Loucy (cell line): ENCODE data around the gene FAXC.

Source experiments
- H2AFZ ChIP-seq: fragments of 200-600 bp; sonication (generic); 2 replicates; pipeline ENCODE4 v1.6.0; 2016; ENCODE audit warnings: antibody characterized with exemption, mild to moderate bottlenecking, low read length, moderate library complexity
- H3F3A ChIP-seq: fragments of 200-600 bp; 2 replicates; pipeline ENCODE4 v1.6.0; 2016; ENCODE audit warnings: antibody characterized with exemption, low read depth, mild to moderate bottlenecking
- H3K27me3 ChIP-seq: fragments of 200-600 bp; sonication (generic); 2 replicates; pipeline ENCODE4 v1.6.1; 2014; ENCODE audit warnings: low read length, mild to moderate bottlenecking; ENCODE audit not compliant: insufficient read depth, poor library complexity, severe bottlenecking
- H3K36me3 ChIP-seq: fragments of 200-600 bp; sonication (generic); 2 replicates; pipeline ENCODE4 v1.6.1; 2016; ENCODE audit warnings: low read length; ENCODE audit not compliant: insufficient read depth
- H3K4me1 ChIP-seq: fragments of 200-600 bp; sonication (generic); 2 replicates; pipeline ENCODE4 v1.5.1; 2014; ENCODE audit warnings: low read length, mild to moderate bottlenecking; ENCODE audit not compliant: insufficient read depth, poor library complexity, severe bottlenecking
- H3K4me2 ChIP-seq: fragments of 200-600 bp; sonication (generic); 2 replicates; pipeline ENCODE4 v1.6.0; 2014; ENCODE audit warnings: antibody characterized with exemption, low read length, low read depth, mild to moderate bottlenecking; ENCODE audit not compliant: poor library complexity, severe bottlenecking
- H3K4me3 ChIP-seq: fragments of 200-600 bp; sonication (generic); 2 replicates; pipeline ENCODE4 v1.5.1; 2014; ENCODE audit warnings: low read length, mild to moderate bottlenecking, mixed read lengths; ENCODE audit not compliant: poor library complexity, severe bottlenecking
- H3K79me2 ChIP-seq: fragments of 200-600 bp; sonication (generic); 2 replicates; pipeline ENCODE4 v1.6.1; 2014; ENCODE audit warnings: low read length; ENCODE audit not compliant: insufficient read depth
- H3K9ac ChIP-seq: fragments of 200-600 bp; sonication (generic); 2 replicates; pipeline ENCODE4 v1.6.0; 2014; ENCODE audit warnings: mild to moderate bottlenecking, low read depth, low read length, moderate library complexity; ENCODE audit not compliant: poor library complexity, severe bottlenecking
- H3K9me2 ChIP-seq: fragments of 200-600 bp; sonication (generic); replicated peaks from 2 replicates; pipeline ENCODE4 v1.6.1; 2016; ENCODE audit warnings: low read depth, low read length, mixed read lengths
- H3K9me3 ChIP-seq: fragments of 200-600 bp; sonication (generic); 2 replicates; pipeline ENCODE4 v1.6.1; 2014; ENCODE audit warnings: mild to moderate bottlenecking, antibody characterized with exemption, low read length, low read depth; ENCODE audit not compliant: insufficient read depth
- H4K20me1 ChIP-seq: fragments of 200-600 bp; sonication (generic); 2 replicates; pipeline ENCODE4 v1.6.0; 2014; ENCODE audit warnings: antibody characterized with exemption, low read length, mild to moderate bottlenecking; ENCODE audit not compliant: insufficient read depth, poor library complexity, severe bottlenecking
- CTCF ChIP-seq: fragments of 200-600 bp; sonication (generic); conservative IDR thresholded peaks from 2 replicates; pipeline ENCODE4 v1.5.1; 2014; ENCODE audit warnings: mild to moderate bottlenecking, antibody characterized with exemption, low read length
- EZH2phosphoT487 ChIP-seq: fragments of 200-600 bp; IDR thresholded peaks from 2 replicates; pipeline ENCODE4 v1.6.1; 2018; ENCODE audit warnings: antibody characterized with exemption, mild to moderate bottlenecking, moderate library complexity, borderline replicate concordance

The FAXC gene

GRCh38 chr6:99307295-99307907 is 42.1 kb downstream of the FAXC start:
- Histone ChIP-seq H3K4me1 (no peaks in the 10 kb centered on the region), H3K36me3 (no peaks in the 10 kb centered on the region), H3K27me3 (no peaks in the 10 kb centered on the region), H3K4me2 (no peak overlapping the region), H3K9me2 (no peaks in the 10 kb centered on the region), H3K9me3 (no peaks in the 10 kb centered on the region), H2AFZ (no peak overlapping the region), H3K4me3 (no peak overlapping the region), H3K79me2 (no peaks in the 10 kb centered on the region), H4K20me1 (no peaks in the 10 kb centered on the region), H3K9ac (no peak overlapping the region), H3F3A (no peaks in the 10 kb centered on the region)
- no peak for TF ChIP-seq CTCF
- no peak for TF ChIP-seq EZH2phosphoT487

- no peaks in the 10 kb centered on the region for H3F3A ChIP-seq
- no peak overlapping the region for H2AFZ ChIP-seq
- no peaks in the 10 kb centered on the region for H3K36me3 ChIP-seq
- no peaks in the 10 kb centered on the region for H3K79me2 ChIP-seq
- H3K9me3 ChIP-seq, result no peaks in the 10 kb centered on the region
- no peaks in the 10 kb centered on the region for H3K27me3 ChIP-seq
- no peaks in the 10 kb centered on the region for H3K9me2 ChIP-seq
- no peak for TF ChIP-seq CTCF
- no peak for TF ChIP-seq EZH2phosphoT487
- H3K4me2 ChIP-seq, result no peak overlapping the region
- no peak overlapping the region for H3K9ac ChIP-seq
- no peaks in the 10 kb centered on the region for H4K20me1 ChIP-seq
- H3K4me3 ChIP-seq, result no peak overlapping the region
- H3K4me1 ChIP-seq, result no peaks in the 10 kb centered on the region
These were observed 43.1 kb downstream of the FAXC start for GRCh38 chr6:99306341-99306740.

- Histone ChIP-seq H3K4me1 (no peaks in the 10 kb centered on the region), H3K36me3 (no peaks in the 10 kb centered on the region), H3K9me3 (no peaks in the 10 kb centered on the region), H3K4me2 (no peak overlapping the region), H3K79me2 (no peaks in the 10 kb centered on the region), H4K20me1 (no peaks in the 10 kb centered on the region), H3F3A (no peaks in the 10 kb centered on the region), H3K9me2 (no peaks in the 10 kb centered on the region), H3K27me3 (no peaks in the 10 kb centered on the region), H3K9ac (no peak overlapping the region), H3K4me3 (no peak overlapping the region), H2AFZ (no peak overlapping the region)
- no peak for TF ChIP-seq EZH2phosphoT487
- no peak for TF ChIP-seq CTCF
These were observed 44.4 kb downstream of the FAXC start for GRCh38 chr6:99305021-99305554.
